Lower leg skin (tissue), 3 donors: ENCODE measurements around the gene POLR3H.

Experiments
- POLR2A ChIP-seq, 2 donors: fragments of 450-650 bp; IDR thresholded peaks; one replicate each; pipeline ENCODE4 v1.6.1; 2016 to 2017; ENCODE audit warnings: antibody characterized with exemption in 2 of 2, mild to moderate bottlenecking in 1 of 2, moderate library complexity in 1 of 2
- TF ChIP-seq, protein P1 (sequence below), 3 donors: fragments of 450-650 bp; IDR thresholded peaks; one replicate each; pipeline ENCODE4 v1.5.1; 2016; ENCODE audit warnings: antibody characterized with exemption in 3 of 3, mild to moderate bottlenecking in 3 of 3, moderate library complexity in 2 of 3

- TF ChIP-seq, protein P1, sequence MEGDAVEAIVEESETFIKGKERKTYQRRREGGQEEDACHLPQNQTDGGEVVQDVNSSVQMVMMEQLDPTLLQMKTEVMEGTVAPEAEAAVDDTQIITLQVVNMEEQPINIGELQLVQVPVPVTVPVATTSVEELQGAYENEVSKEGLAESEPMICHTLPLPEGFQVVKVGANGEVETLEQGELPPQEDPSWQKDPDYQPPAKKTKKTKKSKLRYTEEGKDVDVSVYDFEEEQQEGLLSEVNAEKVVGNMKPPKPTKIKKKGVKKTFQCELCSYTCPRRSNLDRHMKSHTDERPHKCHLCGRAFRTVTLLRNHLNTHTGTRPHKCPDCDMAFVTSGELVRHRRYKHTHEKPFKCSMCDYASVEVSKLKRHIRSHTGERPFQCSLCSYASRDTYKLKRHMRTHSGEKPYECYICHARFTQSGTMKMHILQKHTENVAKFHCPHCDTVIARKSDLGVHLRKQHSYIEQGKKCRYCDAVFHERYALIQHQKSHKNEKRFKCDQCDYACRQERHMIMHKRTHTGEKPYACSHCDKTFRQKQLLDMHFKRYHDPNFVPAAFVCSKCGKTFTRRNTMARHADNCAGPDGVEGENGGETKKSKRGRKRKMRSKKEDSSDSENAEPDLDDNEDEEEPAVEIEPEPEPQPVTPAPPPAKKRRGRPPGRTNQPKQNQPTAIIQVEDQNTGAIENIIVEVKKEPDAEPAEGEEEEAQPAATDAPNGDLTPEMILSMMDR (IDR thresholded peaks at IDR 0.05): no peak
- no peak for TF ChIP-seq POLR2A (IDR thresholded peaks at IDR 0.05)
These were observed 604 bp upstream of the POLR3H start for GRCh38 chr22:41544671-41545476.
